Amniotic epithelial cell (primary cell): ENCODE results near the gene ATP1A2.

Experiments used
- DNase-seq: peaks from one replicate; pipeline ENCODE4 v3.0.0-alpha.2; 2010; ENCODE audit warnings: low read depth

The ATP1A2 gene

GRCh38 chr1:160115545-160116282 is at the start of gene ATP1A2:
ATP1A2 (plus strand) TSS chr1:160115759; CDS start chr1:160115862, 103 bp downstream.
- DNase-seq = no peak

- DNase-seq = peak; percentile 37
These were observed 48.5 kb upstream of the ATP1A2 start for GRCh38 chr1:160066829-160067745.

- DNase-seq = no peak
These were observed 47.3 kb upstream of the ATP1A2 start for GRCh38 chr1:160068225-160068624.

- DNase-seq = no peak
These were observed 45.9 kb upstream of the ATP1A2 start, which contains the start of gene KCNJ10 for GRCh38 chr1:160069460-160070231. KCNJ10 (minus strand) TSS chr1:160070160; CDS start chr1:160042532, 27,628 bp downstream.

GRCh38 chr1:160070243-160071163 is 45.1 kb upstream of the ATP1A2 start:
- DNase-seq = peak; percentile 27

GRCh38 chr1:160071289-160071688 is 44.3 kb upstream of the ATP1A2 start:
- no peak for DNase-seq

- no peak for DNase-seq
These were observed 40.7 kb upstream of the ATP1A2 start for GRCh38 chr1:160074865-160075264.

- no peak for DNase-seq
These were observed 39.7 kb upstream of the ATP1A2 start for GRCh38 chr1:160075836-160076235.

GRCh38 chr1:160076295-160076694 is 39.3 kb upstream of the ATP1A2 start:
- no peak for DNase-seq

- DNase-seq = no peak
These were observed 38.1 kb upstream of the ATP1A2 start for GRCh38 chr1:160077486-160077885.

- no peak for DNase-seq
These were observed 36.9 kb upstream of the ATP1A2 start for GRCh38 chr1:160078512-160079195.

GRCh38 chr1:160079448-160079847 is 36.1 kb upstream of the ATP1A2 start:
- DNase-seq = no peak

- DNase-seq = no peak
These were observed 35.0 kb upstream of the ATP1A2 start for GRCh38 chr1:160080381-160081100.

GRCh38 chr1:160081261-160081936 is 34.2 kb upstream of the ATP1A2 start, which contains the start of gene KCNJ9:
KCNJ9 (plus strand) TSS chr1:160081538; CDS start chr1:160084031, 2,493 bp downstream.
- no peak for DNase-seq

GRCh38 chr1:160082487-160082886 is 33.1 kb upstream of the ATP1A2 start:
- no peak for DNase-seq

GRCh38 chr1:160082926-160083325 is 32.6 kb upstream of the ATP1A2 start:
- no peak for DNase-seq

GRCh38 chr1:160083968-160084770 is 31.4 kb upstream of the ATP1A2 start:
- DNase-seq = peak; percentile 21

- DNase-seq = no peak
These were observed 30.7 kb upstream of the ATP1A2 start for GRCh38 chr1:160084771-160085321.
